ENCODE results near the gene STXBP4.

DNA sequence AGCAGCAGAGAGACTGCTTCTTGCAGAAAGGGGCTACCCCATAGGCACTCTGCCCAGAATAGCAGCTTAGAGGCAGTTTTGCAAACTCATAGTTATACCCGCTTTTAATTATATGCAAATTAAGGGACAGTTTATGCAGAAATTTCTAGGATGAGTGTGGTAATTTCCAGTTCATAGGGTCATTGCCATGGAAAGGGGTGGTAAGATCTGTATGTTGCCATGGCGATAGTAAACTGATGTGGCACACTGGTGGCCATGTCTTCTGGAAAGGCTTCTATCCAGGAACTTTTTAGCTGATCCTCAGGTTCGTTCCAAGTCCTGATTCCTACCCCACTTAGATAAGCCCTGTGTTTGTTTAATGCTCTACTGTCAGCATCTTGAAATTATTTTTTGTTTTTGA lies 6.2 kb downstream of the STXBP4 start:
- TF ChIP-seq POLR2A (IDR thresholded peaks at IDR 0.05): no peak
- TF ChIP-seq, protein P1, sequence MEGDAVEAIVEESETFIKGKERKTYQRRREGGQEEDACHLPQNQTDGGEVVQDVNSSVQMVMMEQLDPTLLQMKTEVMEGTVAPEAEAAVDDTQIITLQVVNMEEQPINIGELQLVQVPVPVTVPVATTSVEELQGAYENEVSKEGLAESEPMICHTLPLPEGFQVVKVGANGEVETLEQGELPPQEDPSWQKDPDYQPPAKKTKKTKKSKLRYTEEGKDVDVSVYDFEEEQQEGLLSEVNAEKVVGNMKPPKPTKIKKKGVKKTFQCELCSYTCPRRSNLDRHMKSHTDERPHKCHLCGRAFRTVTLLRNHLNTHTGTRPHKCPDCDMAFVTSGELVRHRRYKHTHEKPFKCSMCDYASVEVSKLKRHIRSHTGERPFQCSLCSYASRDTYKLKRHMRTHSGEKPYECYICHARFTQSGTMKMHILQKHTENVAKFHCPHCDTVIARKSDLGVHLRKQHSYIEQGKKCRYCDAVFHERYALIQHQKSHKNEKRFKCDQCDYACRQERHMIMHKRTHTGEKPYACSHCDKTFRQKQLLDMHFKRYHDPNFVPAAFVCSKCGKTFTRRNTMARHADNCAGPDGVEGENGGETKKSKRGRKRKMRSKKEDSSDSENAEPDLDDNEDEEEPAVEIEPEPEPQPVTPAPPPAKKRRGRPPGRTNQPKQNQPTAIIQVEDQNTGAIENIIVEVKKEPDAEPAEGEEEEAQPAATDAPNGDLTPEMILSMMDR (IDR thresholded peaks at IDR 0.05): no peak
- no peak for TF ChIP-seq POLR2AphosphoS5 (IDR thresholded peaks at IDR 0.05)
